ENCODE measurements around the gene FAM76B.
A peak's percentile ranks its signal among the peaks of the same experiment; 100 is the strongest.
"Not testable (repeated sequence)": the region's sequence is repeated elsewhere in the genome, so short reads cannot be mapped to it uniquely, and the experiment has no call there.

FAM76B gene

GRCh38 chr11:95789506-95790122 is at the start of gene FAM76B:
Gene FAM76B (minus strand): TSS chr11:95789782. CDS start chr11:95789478, 304 bp downstream.
- DNase-seq (ENCODE audit: low read depth in 1 of 2, low spot score in 1 of 2) = peak; percentile 92 to 100
- in situ Hi-C loops (cut with HindIII; ENCODE audit: low pct_unique_long_range_greater_than_20kb, low sequenced_read_pairs) = no loop called here
- no peak for TF ChIP-seq JUND (IDR thresholded peaks at IDR 0.05; ENCODE audit: low read depth)

GRCh38 chr11:95835768-95836488 is 46.3 kb upstream of the FAM76B start:
- peak; percentile 54 to 88 for DNase-seq (ENCODE audit: low read depth in 1 of 2, low spot score in 1 of 2)
- TF ChIP-seq JUND (IDR thresholded peaks at IDR 0.05; ENCODE audit: low read depth) = no peak
- in situ Hi-C loops (cut with HindIII; ENCODE audit: low pct_unique_long_range_greater_than_20kb, low sequenced_read_pairs) = no loop called here

GRCh38 chr11:95835351-95835750 is 45.8 kb upstream of the FAM76B start:
- no peak for TF ChIP-seq JUND (IDR thresholded peaks at IDR 0.05; ENCODE audit: low read depth)
- DNase-seq (ENCODE audit: low read depth in 1 of 2, low spot score in 1 of 2) = no peak
- in situ Hi-C loops (cut with HindIII; ENCODE audit: low pct_unique_long_range_greater_than_20kb, low sequenced_read_pairs) = no loop called here

- TF ChIP-seq JUND (IDR thresholded peaks at IDR 0.05; ENCODE audit: low read depth) = no peak
- DNase-seq (ENCODE audit: low read depth in 1 of 2, low spot score in 1 of 2) = no peak
- in situ Hi-C loops (cut with HindIII; ENCODE audit: low pct_unique_long_range_greater_than_20kb, low sequenced_read_pairs) = no loop called here
Observed at GRCh38 chr11:95833378-95833777, 43.8 kb upstream of the FAM76B start.

GRCh38 chr11:95832763-95833162 is 43.2 kb upstream of the FAM76B start:
- TF ChIP-seq JUND (IDR thresholded peaks at IDR 0.05; ENCODE audit: low read depth) = no peak
- DNase-seq (ENCODE audit: low read depth in 1 of 2, low spot score in 1 of 2) = no peak
- in situ Hi-C loops (cut with HindIII; ENCODE audit: low pct_unique_long_range_greater_than_20kb, low sequenced_read_pairs) = no loop called here

- in situ Hi-C loops (cut with HindIII; ENCODE audit: low pct_unique_long_range_greater_than_20kb, low sequenced_read_pairs) = no loop called here
- no peak for DNase-seq (ENCODE audit: low read depth in 1 of 2, low spot score in 1 of 2)
- TF ChIP-seq JUND (IDR thresholded peaks at IDR 0.05; ENCODE audit: low read depth) = no peak
Observed at GRCh38 chr11:95831198-95831883, 41.8 kb upstream of the FAM76B start.

GRCh38 chr11:95829580-95830259 is 40.1 kb upstream of the FAM76B start:
- no peak for DNase-seq (ENCODE audit: low read depth in 1 of 2, low spot score in 1 of 2)
- no peak for TF ChIP-seq JUND (IDR thresholded peaks at IDR 0.05; ENCODE audit: low read depth)
- in situ Hi-C loops (cut with HindIII; ENCODE audit: low pct_unique_long_range_greater_than_20kb, low sequenced_read_pairs) = no loop called here

GRCh38 chr11:95827696-95828095 is 38.1 kb upstream of the FAM76B start:
- in situ Hi-C loops (cut with HindIII; ENCODE audit: low pct_unique_long_range_greater_than_20kb, low sequenced_read_pairs) = no loop called here
- no peak for DNase-seq (ENCODE audit: low read depth in 1 of 2, low spot score in 1 of 2)
- no peak for TF ChIP-seq JUND (IDR thresholded peaks at IDR 0.05; ENCODE audit: low read depth)

GRCh38 chr11:95821640-95822039 is 32.1 kb upstream of the FAM76B start:
- in situ Hi-C loops (cut with HindIII; ENCODE audit: low pct_unique_long_range_greater_than_20kb, low sequenced_read_pairs) = no loop called here
- TF ChIP-seq JUND (IDR thresholded peaks at IDR 0.05; ENCODE audit: low read depth) = no peak
- no peak for DNase-seq (ENCODE audit: low read depth in 1 of 2, low spot score in 1 of 2)

GRCh38 chr11:95816037-95816436 is 26.5 kb upstream of the FAM76B start:
- TF ChIP-seq JUND (IDR thresholded peaks at IDR 0.05; ENCODE audit: low read depth) = no peak
- no peak for DNase-seq (ENCODE audit: low read depth in 1 of 2, low spot score in 1 of 2)
- in situ Hi-C loops (cut with HindIII; ENCODE audit: low pct_unique_long_range_greater_than_20kb, low sequenced_read_pairs) = no loop called here

- in situ Hi-C loops (cut with HindIII; ENCODE audit: low pct_unique_long_range_greater_than_20kb, low sequenced_read_pairs) = not testable (repeated sequence)
Observed at GRCh38 chr11:95811052-95811451, 21.5 kb upstream of the FAM76B start.

GRCh38 chr11:95806464-95806863 is 16.9 kb upstream of the FAM76B start:
- DNase-seq (ENCODE audit: low read depth in 1 of 2, low spot score in 1 of 2); in situ Hi-C loops (cut with HindIII; ENCODE audit: low pct_unique_long_range_greater_than_20kb, low sequenced_read_pairs): not testable (repeated sequence)

More at GRCh38 chr11:95811052-95811451, 21.5 kb upstream of the FAM76B start:
- not testable (repeated sequence) for DNase-seq (ENCODE audit: low read depth in 1 of 2, low spot score in 1 of 2)

- DNase-seq (ENCODE audit: low read depth in 1 of 2, low spot score in 1 of 2) = no peak
- TF ChIP-seq JUND (IDR thresholded peaks at IDR 0.05; ENCODE audit: low read depth) = no peak
- in situ Hi-C loops (cut with HindIII; ENCODE audit: low pct_unique_long_range_greater_than_20kb, low sequenced_read_pairs) = no loop called here
Observed at GRCh38 chr11:95805869-95806268, 16.3 kb upstream of the FAM76B start.
